Measurements from ENCODE around the gene S100B. TPM values are rescaled to one million over a fixed set of nuclear protein-coding genes. Genes with fewer than 3 reads are reported as not detected.
A peak's percentile ranks its signal among the peaks of the same experiment; 100 is the strongest.

Gene S100B
- total and polyA plus RNA-seq, 2 of the 13 experiments (the other 11 are each of a cell fraction or from before 2014, with no cell fraction given) = not detected

DNA sequence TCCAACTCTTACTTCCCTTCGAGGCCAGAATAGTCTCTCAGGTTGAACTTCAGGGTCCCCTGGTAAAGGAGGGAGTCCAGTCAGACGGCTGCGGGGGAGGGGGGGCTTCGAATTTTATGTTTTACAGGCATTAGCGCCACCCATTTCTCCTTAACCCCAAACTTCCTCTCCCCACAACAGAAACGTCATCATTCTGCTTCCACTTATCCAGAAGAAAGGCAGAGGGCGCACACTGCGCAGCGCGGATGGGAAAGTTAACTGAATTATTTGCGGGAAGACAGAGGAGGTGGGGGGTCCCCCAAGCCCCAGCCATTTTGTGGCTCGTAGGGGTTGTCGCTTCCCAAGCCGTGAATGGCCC, 30.1 kb upstream of the S100B start (continued):
- TF ChIP-seq, protein P1, sequence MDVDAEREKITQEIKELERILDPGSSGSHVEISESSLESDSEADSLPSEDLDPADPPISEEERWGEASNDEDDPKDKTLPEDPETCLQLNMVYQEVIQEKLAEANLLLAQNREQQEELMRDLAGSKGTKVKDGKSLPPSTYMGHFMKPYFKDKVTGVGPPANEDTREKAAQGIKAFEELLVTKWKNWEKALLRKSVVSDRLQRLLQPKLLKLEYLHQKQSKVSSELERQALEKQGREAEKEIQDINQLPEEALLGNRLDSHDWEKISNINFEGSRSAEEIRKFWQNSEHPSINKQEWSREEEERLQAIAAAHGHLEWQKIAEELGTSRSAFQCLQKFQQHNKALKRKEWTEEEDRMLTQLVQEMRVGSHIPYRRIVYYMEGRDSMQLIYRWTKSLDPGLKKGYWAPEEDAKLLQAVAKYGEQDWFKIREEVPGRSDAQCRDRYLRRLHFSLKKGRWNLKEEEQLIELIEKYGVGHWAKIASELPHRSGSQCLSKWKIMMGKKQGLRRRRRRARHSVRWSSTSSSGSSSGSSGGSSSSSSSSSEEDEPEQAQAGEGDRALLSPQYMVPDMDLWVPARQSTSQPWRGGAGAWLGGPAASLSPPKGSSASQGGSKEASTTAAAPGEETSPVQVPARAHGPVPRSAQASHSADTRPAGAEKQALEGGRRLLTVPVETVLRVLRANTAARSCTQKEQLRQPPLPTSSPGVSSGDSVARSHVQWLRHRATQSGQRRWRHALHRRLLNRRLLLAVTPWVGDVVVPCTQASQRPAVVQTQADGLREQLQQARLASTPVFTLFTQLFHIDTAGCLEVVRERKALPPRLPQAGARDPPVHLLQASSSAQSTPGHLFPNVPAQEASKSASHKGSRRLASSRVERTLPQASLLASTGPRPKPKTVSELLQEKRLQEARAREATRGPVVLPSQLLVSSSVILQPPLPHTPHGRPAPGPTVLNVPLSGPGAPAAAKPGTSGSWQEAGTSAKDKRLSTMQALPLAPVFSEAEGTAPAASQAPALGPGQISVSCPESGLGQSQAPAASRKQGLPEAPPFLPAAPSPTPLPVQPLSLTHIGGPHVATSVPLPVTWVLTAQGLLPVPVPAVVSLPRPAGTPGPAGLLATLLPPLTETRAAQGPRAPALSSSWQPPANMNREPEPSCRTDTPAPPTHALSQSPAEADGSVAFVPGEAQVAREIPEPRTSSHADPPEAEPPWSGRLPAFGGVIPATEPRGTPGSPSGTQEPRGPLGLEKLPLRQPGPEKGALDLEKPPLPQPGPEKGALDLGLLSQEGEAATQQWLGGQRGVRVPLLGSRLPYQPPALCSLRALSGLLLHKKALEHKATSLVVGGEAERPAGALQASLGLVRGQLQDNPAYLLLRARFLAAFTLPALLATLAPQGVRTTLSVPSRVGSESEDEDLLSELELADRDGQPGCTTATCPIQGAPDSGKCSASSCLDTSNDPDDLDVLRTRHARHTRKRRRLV (CRISPR knock-in tag; IDR thresholded peaks at IDR 0.05) = no peak
- TF ChIP-seq SPEN (CRISPR knock-in tag; IDR thresholded peaks at IDR 0.05; ENCODE audit: low read depth) (no peak), ELF4 (CRISPR knock-in tag; IDR thresholded peaks at IDR 0.05; ENCODE audit: borderline replicate concordance) (no peak), SIN3A (IDR thresholded peaks at IDR 0.05; ENCODE audit: borderline replicate concordance, low read depth, low read length) (0 out of 2 replicates have a peak, but pooled peaks have one; percentile 46), DNMT3B (CRISPR knock-in tag; conservative IDR thresholded peaks at IDR 0.05) (peak; percentile 24; the same call in 1 of the 2 replicates), CBX5 (CRISPR knock-in tag; IDR thresholded peaks at IDR 0.05; ENCODE audit: borderline replicate concordance) (no peak), YY1 (IDR thresholded peaks at IDR 0.05; ENCODE audit: insufficient read depth, insufficient replicate concordance, low read depth, low read length) (peak; percentile 69), GATAD2A (CRISPR knock-in tag; IDR thresholded peaks at IDR 0.05) (peak; percentile 36; the same call in 1 of the 2 replicates), GATAD1 (CRISPR knock-in tag; IDR thresholded peaks at IDR 0.05) (peak; percentile 19; the same call in 1 of the 2 replicates), GPN1 (CRISPR knock-in tag; IDR thresholded peaks at IDR 0.05; ENCODE audit: borderline replicate concordance) (no peak), MXD4 (CRISPR knock-in tag; IDR thresholded peaks at IDR 0.05) (no peak), ZC3H4 (CRISPR knock-in tag; IDR thresholded peaks at IDR 0.05; ENCODE audit: borderline replicate concordance) (0 out of 2 replicates have a peak, but pooled peaks have one; percentile 71), ZNF30 (CRISPR knock-in tag; IDR thresholded peaks at IDR 0.05) (no peak; the same call in 1 of the 2 replicates), ZNF605 (CRISPR knock-in tag; IDR thresholded peaks at IDR 0.05) (no peak), JUND (CRISPR knock-in tag; IDR thresholded peaks at IDR 0.05) (no peak), KDM4B (CRISPR knock-in tag; IDR thresholded peaks at IDR 0.05) (no peak), TBX3 (IDR thresholded peaks at IDR 0.05; ENCODE audit: borderline replicate concordance) (no peak), MAZ (IDR thresholded peaks at IDR 0.05; ENCODE audit: borderline replicate concordance, low read depth, low read length) (peak; percentile 18; the same call in 1 of the 2 replicates), MAZ (CRISPR knock-in tag; IDR thresholded peaks at IDR 0.05; ENCODE audit: low read depth) (no peak), CREM (IDR thresholded peaks at IDR 0.05) (peak; percentile 67), CREM (CRISPR knock-in tag; IDR thresholded peaks at IDR 0.05) (no peak), SP2 (CRISPR knock-in tag; IDR thresholded peaks at IDR 0.05) (no peak)
- TF ChIP-seq, protein P2, sequence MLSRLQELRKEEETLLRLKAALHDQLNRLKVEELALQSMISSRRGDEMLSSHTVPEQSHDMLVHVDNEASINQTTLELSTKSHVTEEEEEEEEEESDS (CRISPR knock-in tag; IDR thresholded peaks at IDR 0.05; ENCODE audit: borderline replicate concordance) = no peak
- TF ChIP-seq, protein P3, sequence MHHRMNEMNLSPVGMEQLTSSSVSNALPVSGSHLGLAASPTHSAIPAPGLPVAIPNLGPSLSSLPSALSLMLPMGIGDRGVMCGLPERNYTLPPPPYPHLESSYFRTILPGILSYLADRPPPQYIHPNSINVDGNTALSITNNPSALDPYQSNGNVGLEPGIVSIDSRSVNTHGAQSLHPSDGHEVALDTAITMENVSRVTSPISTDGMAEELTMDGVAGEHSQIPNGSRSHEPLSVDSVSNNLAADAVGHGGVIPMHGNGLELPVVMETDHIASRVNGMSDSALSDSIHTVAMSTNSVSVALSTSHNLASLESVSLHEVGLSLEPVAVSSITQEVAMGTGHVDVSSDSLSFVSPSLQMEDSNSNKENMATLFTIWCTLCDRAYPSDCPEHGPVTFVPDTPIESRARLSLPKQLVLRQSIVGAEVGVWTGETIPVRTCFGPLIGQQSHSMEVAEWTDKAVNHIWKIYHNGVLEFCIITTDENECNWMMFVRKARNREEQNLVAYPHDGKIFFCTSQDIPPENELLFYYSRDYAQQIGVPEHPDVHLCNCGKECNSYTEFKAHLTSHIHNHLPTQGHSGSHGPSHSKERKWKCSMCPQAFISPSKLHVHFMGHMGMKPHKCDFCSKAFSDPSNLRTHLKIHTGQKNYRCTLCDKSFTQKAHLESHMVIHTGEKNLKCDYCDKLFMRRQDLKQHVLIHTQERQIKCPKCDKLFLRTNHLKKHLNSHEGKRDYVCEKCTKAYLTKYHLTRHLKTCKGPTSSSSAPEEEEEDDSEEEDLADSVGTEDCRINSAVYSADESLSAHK (CRISPR knock-in tag; IDR thresholded peaks at IDR 0.05; ENCODE audit: borderline replicate concordance) = no peak
- TF ChIP-seq, protein P4, sequence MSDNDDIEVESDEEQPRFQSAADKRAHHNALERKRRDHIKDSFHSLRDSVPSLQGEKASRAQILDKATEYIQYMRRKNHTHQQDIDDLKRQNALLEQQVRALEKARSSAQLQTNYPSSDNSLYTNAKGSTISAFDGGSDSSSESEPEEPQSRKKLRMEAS (IDR thresholded peaks at IDR 0.05) = no peak

Data from HepG2 (cell line).